ENCODE measurements around the gene SRP9. TPM values are rescaled to one million over a fixed set of nuclear protein-coding genes. Genes with fewer than 3 reads are reported as not detected.
"Not testable (repeated sequence)": the region's sequence is repeated elsewhere in the genome, so short reads cannot be mapped to it uniquely, and the experiment has no call there.

SRP9 gene
- total RNA-seq, 2 experiments from 2014 or later: 275 to 304 TPM

DNA sequence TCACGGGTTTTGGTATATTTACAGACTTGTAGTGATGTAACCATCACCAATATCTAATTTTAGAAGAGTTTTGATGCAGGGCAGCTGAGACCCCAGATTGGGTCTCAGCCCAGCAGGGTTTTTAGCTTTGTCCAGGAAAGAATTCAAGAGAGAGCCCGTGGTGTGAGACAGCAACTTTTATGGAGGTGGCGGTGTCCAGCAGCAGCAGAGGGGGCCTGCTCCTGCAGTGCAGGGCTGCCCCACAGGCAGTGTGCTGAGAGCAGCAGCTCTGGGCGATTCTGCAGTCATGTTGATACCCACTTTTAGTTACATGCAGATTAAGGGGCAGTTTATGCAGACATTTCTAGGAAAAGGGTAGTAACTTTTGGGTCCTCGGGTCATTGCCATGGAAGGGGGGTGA, 30.5 kb downstream of the SRP9 start:
- CTCF ChIA-PET: interaction anchor here (1.3 to 1.7 kb wide), 2 partner anchors 12 to 89 kb away, joined by 3 to 5 read pairs; no protein-coding TSS in a partner anchor
- H3K4me3 Mint-ChIP-seq: no peak overlapping the region
- POLR2A ChIA-PET: no interaction called here
- TF ChIP-seq, protein P1, sequence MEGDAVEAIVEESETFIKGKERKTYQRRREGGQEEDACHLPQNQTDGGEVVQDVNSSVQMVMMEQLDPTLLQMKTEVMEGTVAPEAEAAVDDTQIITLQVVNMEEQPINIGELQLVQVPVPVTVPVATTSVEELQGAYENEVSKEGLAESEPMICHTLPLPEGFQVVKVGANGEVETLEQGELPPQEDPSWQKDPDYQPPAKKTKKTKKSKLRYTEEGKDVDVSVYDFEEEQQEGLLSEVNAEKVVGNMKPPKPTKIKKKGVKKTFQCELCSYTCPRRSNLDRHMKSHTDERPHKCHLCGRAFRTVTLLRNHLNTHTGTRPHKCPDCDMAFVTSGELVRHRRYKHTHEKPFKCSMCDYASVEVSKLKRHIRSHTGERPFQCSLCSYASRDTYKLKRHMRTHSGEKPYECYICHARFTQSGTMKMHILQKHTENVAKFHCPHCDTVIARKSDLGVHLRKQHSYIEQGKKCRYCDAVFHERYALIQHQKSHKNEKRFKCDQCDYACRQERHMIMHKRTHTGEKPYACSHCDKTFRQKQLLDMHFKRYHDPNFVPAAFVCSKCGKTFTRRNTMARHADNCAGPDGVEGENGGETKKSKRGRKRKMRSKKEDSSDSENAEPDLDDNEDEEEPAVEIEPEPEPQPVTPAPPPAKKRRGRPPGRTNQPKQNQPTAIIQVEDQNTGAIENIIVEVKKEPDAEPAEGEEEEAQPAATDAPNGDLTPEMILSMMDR (IDR thresholded peaks at IDR 0.05): no peak
- intact Hi-C loops (cut with micrococcal nuclease): no loop called here
- no peaks in the 10 kb centered on the region for H3K36me3 Mint-ChIP-seq (ENCODE audit: low read depth)
- H3K27ac Mint-ChIP-seq: no peak overlapping the region
- H3K27me3 Mint-ChIP-seq: no peaks in the 10 kb centered on the region
- ATAC-seq (no peak), DNase-seq (no peak)
- H3K9me3 Mint-ChIP-seq: no peaks in the 10 kb centered on the region
- peaks cover 12% of the 10 kb centered on the region for H3K4me1 Mint-ChIP-seq (ENCODE audit: low read depth)

DNA sequence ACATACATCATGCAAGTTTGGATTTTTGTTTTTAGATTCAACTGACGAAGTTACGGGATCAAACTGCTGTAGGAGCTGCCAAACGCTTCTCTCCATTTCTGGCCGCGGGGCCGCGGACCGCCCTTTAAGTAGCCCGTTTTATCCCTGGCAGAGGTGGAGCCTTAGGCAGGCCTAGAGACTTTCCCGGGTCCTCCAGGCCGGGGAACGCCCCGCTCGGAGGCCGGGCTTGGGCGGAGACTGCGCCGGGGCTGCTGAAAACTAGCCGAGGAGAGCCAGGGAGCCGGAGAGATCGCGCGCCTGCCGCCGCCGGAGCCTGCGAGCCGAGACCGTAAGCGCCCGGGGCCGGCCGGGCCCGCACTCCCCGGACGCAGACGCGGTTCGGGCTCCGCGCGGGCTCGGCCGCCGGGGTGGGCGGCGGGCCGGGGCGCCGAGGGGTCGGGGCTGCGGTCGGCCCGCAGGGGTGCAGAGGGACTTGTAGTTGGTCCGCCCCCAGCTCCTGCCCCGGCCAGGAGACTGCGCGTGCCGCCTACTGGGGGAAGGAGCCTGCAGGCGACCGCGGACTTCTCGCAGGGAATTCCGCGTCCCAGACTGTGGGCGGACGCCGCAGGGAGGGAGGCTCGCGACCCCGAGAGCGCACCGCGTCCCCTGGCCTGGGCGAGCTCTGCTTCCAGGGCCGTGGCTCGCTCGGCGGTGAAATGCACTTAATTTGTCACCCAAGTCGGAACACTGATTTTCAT, 32.4 kb downstream of the SRP9 start, which contains the start of gene EPHX1:
Gene EPHX1, plus strand, starts transcription at position 283 of the 737 bp plus-strand sequence. CDS start 18,606 bp downstream, outside the sequence.
- ATAC-seq (peak; percentile 95), DNase-seq (peak; percentile 76)
- ChIA-PET CTCF (interaction anchor here (0.6 to 1.2 kb wide), 4 partner anchors 8 to 165 kb away, joined by 3 to 5 read pairs (median 4); partner anchors contain the start of gene TMEM63A), POLR2A (interaction anchor here (0.8 to 1.0 kb wide), 3 partner anchors 16 to 72 kb away, joined by 3 read pairs; partner anchors contain the start of gene TMEM63A)
- Mint-ChIP-seq H3K4me1 (ENCODE audit: low read depth) (peaks cover 12% of the 10 kb centered on the region), H3K9me3 (no peaks in the 10 kb centered on the region), H3K36me3 (ENCODE audit: low read depth) (no peaks in the 10 kb centered on the region), H3K27me3 (no peaks in the 10 kb centered on the region), H3K27ac (no peak within 1 kb of the TSS), H3K4me3 (peak within 1 kb of the TSS; percentile 71)
- intact Hi-C loops (cut with micrococcal nuclease): no loop called here
- TF ChIP-seq, protein P1 (IDR thresholded peaks at IDR 0.05): no peak

DNA sequence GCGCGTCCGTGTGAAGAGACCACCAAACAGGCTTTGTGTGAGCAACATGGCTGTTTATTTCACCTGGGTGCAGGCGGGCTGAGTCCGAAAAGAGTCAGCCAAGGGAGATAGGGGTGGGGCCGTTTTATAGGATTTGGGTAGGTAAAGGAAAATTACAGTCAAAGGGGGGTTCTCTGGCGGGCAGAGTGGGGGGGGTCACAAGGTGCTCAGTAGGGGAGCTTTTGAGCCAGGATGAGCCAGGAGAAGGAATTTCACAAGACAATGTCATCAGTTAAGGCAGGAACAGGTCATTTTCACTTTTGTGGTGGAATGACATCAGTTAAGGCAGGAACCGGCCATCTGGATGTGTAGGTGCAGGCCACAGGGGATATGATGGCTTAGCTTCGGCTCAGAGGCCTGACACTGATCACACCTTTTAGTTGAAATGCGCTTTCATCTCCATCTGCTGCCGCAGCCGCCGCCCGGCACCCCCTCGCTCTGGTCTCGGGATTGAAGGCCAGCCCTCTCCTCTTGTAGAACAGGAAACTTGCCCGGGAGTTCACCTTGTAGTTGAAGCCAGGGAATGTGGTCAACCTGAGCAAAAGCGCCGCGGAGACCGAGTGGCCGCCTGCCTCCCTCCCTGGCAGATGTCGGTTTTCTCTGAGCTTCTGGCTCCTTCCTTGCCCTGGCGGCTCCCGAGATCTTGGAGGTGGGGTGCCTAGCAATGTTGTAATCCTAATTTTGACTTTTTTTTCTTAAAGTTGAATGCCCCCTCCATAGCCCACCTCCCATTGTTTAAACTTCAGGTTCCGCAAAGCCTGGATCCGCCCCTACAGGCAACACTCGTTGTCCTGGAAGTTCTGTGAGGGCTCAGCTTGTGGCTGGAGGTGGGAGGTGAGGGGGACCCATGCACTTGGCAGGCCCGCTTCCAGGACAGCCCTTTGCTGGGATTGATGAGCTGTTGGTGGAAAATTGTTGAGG, 33.2 kb downstream of the SRP9 start:
- H3K27me3 Mint-ChIP-seq; H3K9me3 Mint-ChIP-seq; intact Hi-C loops (cut with micrococcal nuclease); H3K36me3 Mint-ChIP-seq (ENCODE audit: low read depth); ATAC-seq; H3K27ac Mint-ChIP-seq; DNase-seq: not testable (repeated sequence)
- ChIA-PET CTCF (interaction anchor here (1.1 to 1.5 kb wide), 4 partner anchors 33 to 343 kb away, joined by 3 to 5 read pairs (median 4); partner anchors contain the start of genes SRP9 and TMEM63A), POLR2A (interaction anchor here (1.0 kb wide), 1 partner anchor 41 kb away, joined by 3 read pairs; no protein-coding TSS in a partner anchor)
- Mint-ChIP-seq H3K4me1 (ENCODE audit: low read depth) (peaks cover 12% of the 10 kb centered on the region), H3K4me3 (peak overlapping the region; percentile 62)

DNA sequence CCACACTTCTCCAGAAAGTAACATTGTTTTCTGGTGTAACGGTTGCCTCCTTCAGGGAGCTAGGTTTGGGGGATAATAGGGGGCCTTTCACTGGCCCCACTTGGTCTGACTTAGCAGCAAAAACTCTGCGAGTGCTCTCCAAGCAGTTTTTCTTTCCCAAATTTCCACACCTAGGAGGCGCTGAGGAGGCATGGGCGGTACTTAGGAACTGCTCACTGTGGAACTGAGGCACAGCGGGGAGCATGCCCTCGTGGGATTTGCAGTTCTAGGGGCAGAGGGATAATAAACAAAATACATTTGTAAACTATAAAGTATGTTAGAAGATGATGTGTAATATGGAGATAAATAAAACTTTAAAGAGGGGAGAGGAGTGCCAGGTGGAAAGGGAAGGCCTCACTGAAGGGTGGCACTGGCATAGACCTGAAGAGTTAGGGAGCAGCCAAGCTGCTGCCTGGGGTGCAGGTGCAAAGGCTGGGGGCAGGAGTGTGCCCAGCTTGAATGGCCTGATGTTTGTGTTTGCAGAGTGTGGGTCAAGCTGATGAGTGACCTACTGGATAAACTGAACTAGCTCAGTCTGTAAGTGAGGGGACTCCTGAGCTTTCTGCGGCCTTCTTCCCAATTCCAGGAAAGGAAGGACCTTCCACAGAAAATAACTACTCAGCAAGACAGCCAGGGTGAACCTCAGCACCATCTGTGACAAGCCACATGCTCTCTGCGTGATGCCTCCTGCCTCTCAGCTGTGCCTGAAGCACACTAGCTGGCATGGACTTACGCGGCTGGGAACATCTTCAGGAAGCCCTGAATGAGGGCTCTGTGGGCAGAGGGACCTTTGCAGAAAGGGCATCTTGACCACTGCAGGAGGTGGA, 34.2 kb downstream of the SRP9 start:
- H3K27ac Mint-ChIP-seq: no peak overlapping the region
- intact Hi-C loops (cut with micrococcal nuclease): no loop called here
- CTCF ChIA-PET: interaction anchor here (1.0 to 1.5 kb wide), 4 partner anchors 34 to 344 kb away, joined by 3 to 4 read pairs (median 3); partner anchors contain the start of gene SRP9
- no peaks in the 10 kb centered on the region for H3K36me3 Mint-ChIP-seq (ENCODE audit: low read depth)
- H3K4me1 Mint-ChIP-seq (ENCODE audit: low read depth): peaks cover 12% of the 10 kb centered on the region
- no peaks in the 10 kb centered on the region for H3K9me3 Mint-ChIP-seq
- POLR2A ChIA-PET: interaction anchor here (0.9 kb wide), 1 partner anchor 99 kb away, joined by 3 read pairs; no protein-coding TSS in a partner anchor
- DNase-seq (no peak), ATAC-seq (no peak)
- TF ChIP-seq, protein P1 (IDR thresholded peaks at IDR 0.05): no peak
- no peak overlapping the region for H3K4me3 Mint-ChIP-seq
- no peaks in the 10 kb centered on the region for H3K27me3 Mint-ChIP-seq
